HFFc6 (cell line): Measurements from ENCODE around the gene STAT1. TPM values are rescaled to one million over a fixed set of nuclear protein-coding genes. Genes with fewer than 3 reads are reported as not detected.
A peak's percentile ranks its signal among the peaks of the same experiment; 100 is the strongest.

ENCODE experiments used
- DNase-seq: peaks from one replicate; pipeline ENCODE4 v3.0.0-alpha.2; 2018
- H3K27ac Mint-ChIP-seq: 2 replicates; pipeline ENCODE4 v1.8.0; 2020; ENCODE audit warnings: mild to moderate bottlenecking, mixed read lengths
- H3K27me3 Mint-ChIP-seq: 2 replicates; pipeline ENCODE4 v1.8.0; 2021; ENCODE audit warnings: mild to moderate bottlenecking, moderate library complexity, mixed read lengths; ENCODE audit not compliant: insufficient read depth
- H3K36me3 Mint-ChIP-seq: 2 replicates; pipeline ENCODE4 v1.8.0; 2021; ENCODE audit warnings: low read depth, mixed read lengths
- H3K4me1 Mint-ChIP-seq: 2 replicates; pipeline ENCODE4 v1.8.0; 2020; ENCODE audit warnings: low read depth, mixed read lengths
- H3K4me3 Mint-ChIP-seq: 2 replicates; pipeline ENCODE4 v1.8.0; 2020; ENCODE audit warnings: mild to moderate bottlenecking, moderate library complexity, mixed read lengths
- H3K9me3 Mint-ChIP-seq: 2 replicates; pipeline ENCODE4 v1.8.0; 2020; ENCODE audit warnings: mild to moderate bottlenecking, mixed read lengths
- total RNA-seq, 6 experiments: library from RNA; stranded (reverse); fragmentation: NEBNext Ultra II Directional; extraction: Animal tissue kit (Norgen Biotek cat#: 25700); gene quantifications; 2 replicates in 1 of 6; 3 replicates in 5 of 6; pipeline ENCODE4 v1.2.3, GENCODE V29; 2021
- TF ChIP-seq, protein P1 (sequence below): fragments of 200-600 bp; sonication (generic); IDR thresholded peaks from 2 replicates; pipeline ENCODE4 v1.5.0; 2021; ENCODE audit warnings: antibody characterized with exemption, mild to moderate bottlenecking

STAT1 gene
- total RNA-seq, 6 experiments from 2014 or later: 91.6 to 154 (median 138) TPM

DNA sequence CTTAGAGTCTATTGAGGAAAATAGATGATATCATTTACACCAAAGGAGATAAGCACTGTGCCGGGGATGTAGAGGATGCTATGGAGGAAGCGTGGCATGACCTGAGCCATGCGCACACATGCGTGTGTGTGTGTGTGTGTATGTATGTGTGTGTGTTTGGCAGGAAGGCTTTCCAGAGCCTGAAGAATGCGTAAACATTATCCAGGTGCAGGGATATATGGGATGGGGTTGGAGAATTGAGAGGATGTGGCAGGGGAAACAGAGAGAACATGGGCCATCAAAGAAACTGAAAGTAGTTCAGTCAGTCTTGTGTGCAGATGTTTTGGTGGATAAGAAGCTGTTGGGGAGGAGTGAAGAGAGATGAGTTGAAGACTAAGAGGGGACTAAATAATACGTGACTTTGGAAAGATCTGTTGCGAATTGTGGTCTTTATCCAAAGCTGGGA is 9.3 kb upstream of the STAT1 start:
- DNase-seq: no peak
- H3K4me1 Mint-ChIP-seq: peaks cover 21% of the 10 kb centered on the region
- no peak overlapping the region for H3K4me3 Mint-ChIP-seq
- H3K27ac Mint-ChIP-seq: no peak overlapping the region
- no peaks in the 10 kb centered on the region for H3K36me3 Mint-ChIP-seq
- no peaks in the 10 kb centered on the region for H3K9me3 Mint-ChIP-seq
- H3K27me3 Mint-ChIP-seq: no peaks in the 10 kb centered on the region
- TF ChIP-seq, protein P1, sequence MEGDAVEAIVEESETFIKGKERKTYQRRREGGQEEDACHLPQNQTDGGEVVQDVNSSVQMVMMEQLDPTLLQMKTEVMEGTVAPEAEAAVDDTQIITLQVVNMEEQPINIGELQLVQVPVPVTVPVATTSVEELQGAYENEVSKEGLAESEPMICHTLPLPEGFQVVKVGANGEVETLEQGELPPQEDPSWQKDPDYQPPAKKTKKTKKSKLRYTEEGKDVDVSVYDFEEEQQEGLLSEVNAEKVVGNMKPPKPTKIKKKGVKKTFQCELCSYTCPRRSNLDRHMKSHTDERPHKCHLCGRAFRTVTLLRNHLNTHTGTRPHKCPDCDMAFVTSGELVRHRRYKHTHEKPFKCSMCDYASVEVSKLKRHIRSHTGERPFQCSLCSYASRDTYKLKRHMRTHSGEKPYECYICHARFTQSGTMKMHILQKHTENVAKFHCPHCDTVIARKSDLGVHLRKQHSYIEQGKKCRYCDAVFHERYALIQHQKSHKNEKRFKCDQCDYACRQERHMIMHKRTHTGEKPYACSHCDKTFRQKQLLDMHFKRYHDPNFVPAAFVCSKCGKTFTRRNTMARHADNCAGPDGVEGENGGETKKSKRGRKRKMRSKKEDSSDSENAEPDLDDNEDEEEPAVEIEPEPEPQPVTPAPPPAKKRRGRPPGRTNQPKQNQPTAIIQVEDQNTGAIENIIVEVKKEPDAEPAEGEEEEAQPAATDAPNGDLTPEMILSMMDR: no peak

DNA sequence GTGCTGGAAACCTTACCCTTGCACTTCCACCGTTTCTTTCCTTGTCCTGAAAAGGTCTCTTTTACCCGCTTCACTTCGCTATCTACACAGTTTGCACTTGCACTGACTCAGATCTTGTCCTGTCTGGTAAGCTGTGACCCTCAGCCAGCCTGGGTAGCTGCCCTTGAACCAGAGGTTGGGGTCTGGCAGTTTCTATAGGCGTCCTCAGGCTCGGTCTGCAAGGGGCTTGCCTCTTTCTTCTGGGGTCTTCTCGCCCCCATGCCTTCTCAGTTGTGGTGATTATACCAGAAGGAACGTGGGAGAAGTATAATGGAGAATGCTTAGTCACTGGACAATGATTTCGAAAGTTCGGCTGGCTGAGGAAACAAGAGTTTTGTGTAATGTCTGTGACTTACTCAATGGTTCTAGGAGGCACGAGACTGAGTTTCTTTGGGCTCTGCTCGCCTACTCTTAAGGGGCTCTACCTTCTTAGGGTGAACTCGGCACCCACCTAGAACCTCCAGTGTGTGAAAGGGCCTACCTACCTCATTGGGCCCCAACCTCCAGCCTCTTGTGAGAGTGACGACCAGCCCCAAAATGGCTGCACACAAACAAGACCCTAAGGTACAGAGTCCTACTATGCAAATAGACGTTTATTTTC is 6.9 kb upstream of the STAT1 start:
- no peak overlapping the region for H3K4me3 Mint-ChIP-seq
- no peaks in the 10 kb centered on the region for H3K9me3 Mint-ChIP-seq
- H3K27me3 Mint-ChIP-seq: no peaks in the 10 kb centered on the region
- TF ChIP-seq, protein P1: no peak
- peaks cover 14% of the 10 kb centered on the region for H3K4me1 Mint-ChIP-seq
- peak; percentile 80 for DNase-seq
- no peak overlapping the region for H3K27ac Mint-ChIP-seq
- H3K36me3 Mint-ChIP-seq: no peaks in the 10 kb centered on the region

DNA sequence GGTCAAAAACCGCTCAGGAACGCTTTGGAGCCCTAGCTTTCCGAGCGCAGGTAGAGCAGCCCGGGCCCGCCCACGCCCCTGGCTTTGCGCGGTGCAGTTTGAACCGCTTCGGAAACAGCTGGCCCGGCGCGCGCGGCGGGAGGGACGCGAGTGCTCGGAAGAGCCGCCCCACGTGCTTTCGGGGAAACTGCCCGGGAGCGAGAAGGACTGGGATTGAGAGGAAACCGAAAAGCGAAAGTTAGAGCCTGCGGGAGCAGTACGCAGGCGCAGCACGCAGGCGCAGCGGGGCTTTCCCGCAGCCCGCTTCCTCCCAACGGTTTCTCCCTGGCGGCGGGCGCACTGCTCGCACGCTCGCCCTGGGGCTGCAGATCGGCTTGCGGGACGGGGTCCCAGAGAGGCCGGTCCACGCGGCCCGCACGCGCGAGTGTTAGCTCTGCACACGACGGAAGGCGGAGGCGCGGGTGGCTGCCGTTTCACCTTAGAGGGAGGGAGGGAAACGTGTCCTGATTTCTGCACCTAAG is 6.3 kb upstream of the STAT1 start:
- TF ChIP-seq, protein P1: no peak
- no peaks in the 10 kb centered on the region for H3K36me3 Mint-ChIP-seq
- no peaks in the 10 kb centered on the region for H3K27me3 Mint-ChIP-seq
- no peak overlapping the region for H3K4me3 Mint-ChIP-seq
- no peaks in the 10 kb centered on the region for H3K9me3 Mint-ChIP-seq
- DNase-seq: peak; percentile 94
- H3K27ac Mint-ChIP-seq: no peak overlapping the region
- H3K4me1 Mint-ChIP-seq: peaks cover 12% of the 10 kb centered on the region; the same call in 1 of the 2 replicates

DNA sequence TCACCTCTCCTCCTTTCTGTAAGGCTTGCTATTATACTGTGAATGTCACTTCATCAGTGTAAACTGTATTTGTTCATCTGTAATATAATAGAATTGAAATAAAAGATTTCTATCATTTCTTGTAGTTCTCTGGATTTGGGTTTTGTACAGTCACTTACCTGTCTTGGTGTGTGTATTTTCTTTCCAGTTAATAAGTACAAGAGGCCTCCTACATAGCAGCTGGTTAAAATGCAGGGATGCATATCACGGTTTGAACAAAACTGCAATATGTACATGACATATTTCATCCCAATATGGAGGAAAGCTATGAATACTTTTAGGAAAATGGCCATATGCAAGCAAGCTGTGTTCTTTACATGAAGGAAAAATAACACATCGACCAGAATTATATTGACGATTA is 5.4 kb upstream of the STAT1 start:
- H3K4me1 Mint-ChIP-seq: peaks cover 12% of the 10 kb centered on the region; the same call in 1 of the 2 replicates
- DNase-seq: no peak
- TF ChIP-seq, protein P1: no peak
- H3K27ac Mint-ChIP-seq: no peak overlapping the region
- no peak overlapping the region for H3K4me3 Mint-ChIP-seq
- no peaks in the 10 kb centered on the region for H3K27me3 Mint-ChIP-seq
- H3K36me3 Mint-ChIP-seq: no peaks in the 10 kb centered on the region
- H3K9me3 Mint-ChIP-seq: no peaks in the 10 kb centered on the region

DNA sequence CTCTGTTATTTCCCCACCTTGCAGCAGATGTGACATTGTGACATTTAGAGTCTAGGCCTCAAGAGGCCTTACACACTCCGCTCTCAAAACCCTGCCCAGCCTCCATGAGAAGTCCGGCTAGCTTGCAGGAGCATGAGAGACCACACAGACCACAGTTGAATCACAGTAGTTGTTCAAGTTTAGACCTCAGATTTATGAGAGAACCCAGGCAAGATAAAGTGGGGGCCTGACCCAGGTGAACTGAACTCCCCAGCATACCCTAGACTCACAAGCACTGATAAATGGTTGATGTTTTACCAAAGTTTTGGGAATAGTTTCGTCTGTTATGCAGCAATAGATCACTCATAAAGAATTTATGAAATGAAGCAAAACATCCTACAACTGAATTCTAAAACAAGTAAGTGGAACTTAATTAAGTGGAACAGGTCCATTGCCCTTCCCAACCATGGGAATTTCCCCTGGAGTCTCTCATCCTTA is 4.7 kb upstream of the STAT1 start:
- no peak overlapping the region; the same call in 1 of the 2 replicates for H3K27ac Mint-ChIP-seq
- H3K27me3 Mint-ChIP-seq: no peaks in the 10 kb centered on the region
- no peak for DNase-seq
- H3K36me3 Mint-ChIP-seq: no peaks in the 10 kb centered on the region
- H3K4me1 Mint-ChIP-seq: peaks cover 12% of the 10 kb centered on the region; the same call in 1 of the 2 replicates
- no peaks in the 10 kb centered on the region for H3K9me3 Mint-ChIP-seq
- TF ChIP-seq, protein P1: no peak
- no peak overlapping the region for H3K4me3 Mint-ChIP-seq
